LNCaP clone FGC (cell line): ENCODE data around the gene RHEB.

Experiments used
- DNase-seq: peaks from one replicate; pipeline ENCODE4 v3.0.0-alpha.2; 2011; ENCODE audit warnings: low read depth
- H3K4me3 ChIP-seq: 2 replicates; pipeline ENCODE4 v1.5.1; 2011; ENCODE audit warnings: mild to moderate bottlenecking, low read depth, low read length, control low read depth
- CTCF ChIP-seq: IDR thresholded peaks from 2 replicates; pipeline ENCODE4 v1.5.1; 2012; ENCODE audit warnings: mild to moderate bottlenecking; ENCODE audit not compliant: control insufficient read depth, insufficient read depth; ENCODE audit errors: extremely low read depth

Gene RHEB

GRCh38 chr7:151549083-151549482 lies 29.4 kb upstream of the RHEB start:
- no peak for TF ChIP-seq CTCF
- no peak for DNase-seq
- H3K4me3 ChIP-seq, result no peak overlapping the region

- TF ChIP-seq CTCF, result no peak
- H3K4me3 ChIP-seq, result no peak overlapping the region
- DNase-seq, result no peak
Observed at GRCh38 chr7:151544183-151544582, 24.5 kb upstream of the RHEB start.

GRCh38 chr7:151542606-151543130 lies 23.0 kb upstream of the RHEB start:
- DNase-seq, result no peak
- no peak overlapping the region for H3K4me3 ChIP-seq
- TF ChIP-seq CTCF, result no peak

- DNase-seq, result no peak
- TF ChIP-seq CTCF, result no peak
- no peak overlapping the region for H3K4me3 ChIP-seq
Observed at GRCh38 chr7:151541709-151542499, 22.2 kb upstream of the RHEB start.

- H3K4me3 ChIP-seq, result no peak overlapping the region
- DNase-seq, result no peak
- TF ChIP-seq CTCF, result no peak
Observed at GRCh38 chr7:151540146-151540545, 20.5 kb upstream of the RHEB start.

GRCh38 chr7:151539088-151539671 lies 19.5 kb upstream of the RHEB start:
- no peak for DNase-seq
- TF ChIP-seq CTCF, result no peak
- no peak overlapping the region for H3K4me3 ChIP-seq
